ENCODE data around the gene FBLL1. TPM values are rescaled to one million over a fixed set of nuclear protein-coding genes. Genes with fewer than 3 reads are reported as not detected.

Gene FBLL1
- total and polyA plus RNA-seq, 9 of the 15 experiments (the other 6 are each of a cell fraction or from before 2014, with no cell fraction given), result not detected

- TF ChIP-seq ZHX1 (conservative IDR thresholded peaks at IDR 0.05; ENCODE audit: low read length) (no peak), TRIM25 (IDR thresholded peaks at IDR 0.05; ENCODE audit: borderline replicate concordance) (no peak), ZNF253 (CRISPR knock-in tag; conservative IDR thresholded peaks at IDR 0.05) (no peak), MBD2 (IDR thresholded peaks at IDR 0.05; ENCODE audit: borderline replicate concordance, low read depth) (peak; percentile 88), STAT5B (CRISPR knock-in tag; IDR thresholded peaks at IDR 0.05) (no peak), POLR3A (IDR thresholded peaks at IDR 0.05; ENCODE audit: borderline replicate concordance, extremely low read depth, insufficient read depth, insufficient read length) (no peak), TRIM28 (IDR thresholded peaks at IDR 0.05) (no peak), NFXL1 (CRISPR knock-in tag; IDR thresholded peaks at IDR 0.05) (no peak), NRF1 (conservative IDR thresholded peaks at IDR 0.05 in 1 of 2, IDR thresholded peaks at IDR 0.05 in 1 of 2) (peak; percentile 70 to 77), SAFB2 (IDR thresholded peaks at IDR 0.05; ENCODE audit: borderline replicate concordance, low read depth, low read length, severe bottlenecking) (no peak), SFPQ (IDR thresholded peaks at IDR 0.05; ENCODE audit: low read depth, low read length) (no peak), ZNF23 (CRISPR knock-in tag; IDR thresholded peaks at IDR 0.05) (no peak), CCNT2 (IDR thresholded peaks at IDR 0.05; ENCODE audit: borderline replicate concordance, extremely low read depth, insufficient read length, low read depth, low read length) (no peak), PATZ1 (CRISPR knock-in tag; IDR thresholded peaks at IDR 0.05; ENCODE audit: borderline replicate concordance) (no peak), ZNF398 (CRISPR knock-in tag; IDR thresholded peaks at IDR 0.05) (no peak)
Observed at GRCh38 chr5:168579488-168580226, 50.6 kb downstream of the FBLL1 start (continued).

All from K562 (cell line).